Measurements from ENCODE around the gene B4GALNT3. TPM values are rescaled to one million over a fixed set of nuclear protein-coding genes. Genes with fewer than 3 reads are reported as not detected.

B4GALNT3 gene
- total RNA-seq, 1 donor from 2014 or later = 67.0 TPM

DNA sequence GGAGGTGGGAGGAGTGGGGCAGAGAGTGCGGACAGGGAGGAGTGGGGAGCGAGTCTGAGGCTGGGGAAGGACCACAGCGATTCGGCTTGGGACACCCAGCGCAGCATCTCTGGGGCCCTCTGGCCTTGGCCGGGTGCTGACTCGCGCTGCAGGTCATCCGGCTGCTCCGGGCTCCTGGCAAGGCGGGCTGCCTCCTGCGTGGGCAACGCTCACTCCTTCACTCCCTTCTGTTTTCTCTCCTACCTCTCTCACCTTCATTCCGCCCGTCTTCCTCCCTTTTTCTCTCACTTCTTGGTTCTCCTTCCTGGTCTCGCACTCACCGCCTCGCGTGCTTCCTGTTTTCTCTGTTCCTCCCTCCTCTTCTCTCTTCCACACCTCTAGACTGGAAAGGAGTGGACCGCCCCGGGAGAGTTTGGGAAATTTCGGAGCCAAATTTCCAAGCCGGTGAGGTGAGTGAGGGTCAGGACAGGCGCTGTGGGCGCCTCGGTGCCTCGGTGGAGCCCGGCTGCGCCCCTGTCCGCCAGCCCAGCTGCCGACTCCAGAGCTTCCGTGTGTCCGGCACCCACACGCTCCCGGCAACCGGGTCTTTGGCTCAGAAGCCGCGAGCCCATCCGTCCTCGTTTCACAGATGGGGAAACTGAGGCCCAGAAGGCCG, 86.7 kb downstream of the B4GALNT3 start:
- H3K27ac Mint-ChIP-seq = no peak overlapping the region
- TF ChIP-seq, protein P1, sequence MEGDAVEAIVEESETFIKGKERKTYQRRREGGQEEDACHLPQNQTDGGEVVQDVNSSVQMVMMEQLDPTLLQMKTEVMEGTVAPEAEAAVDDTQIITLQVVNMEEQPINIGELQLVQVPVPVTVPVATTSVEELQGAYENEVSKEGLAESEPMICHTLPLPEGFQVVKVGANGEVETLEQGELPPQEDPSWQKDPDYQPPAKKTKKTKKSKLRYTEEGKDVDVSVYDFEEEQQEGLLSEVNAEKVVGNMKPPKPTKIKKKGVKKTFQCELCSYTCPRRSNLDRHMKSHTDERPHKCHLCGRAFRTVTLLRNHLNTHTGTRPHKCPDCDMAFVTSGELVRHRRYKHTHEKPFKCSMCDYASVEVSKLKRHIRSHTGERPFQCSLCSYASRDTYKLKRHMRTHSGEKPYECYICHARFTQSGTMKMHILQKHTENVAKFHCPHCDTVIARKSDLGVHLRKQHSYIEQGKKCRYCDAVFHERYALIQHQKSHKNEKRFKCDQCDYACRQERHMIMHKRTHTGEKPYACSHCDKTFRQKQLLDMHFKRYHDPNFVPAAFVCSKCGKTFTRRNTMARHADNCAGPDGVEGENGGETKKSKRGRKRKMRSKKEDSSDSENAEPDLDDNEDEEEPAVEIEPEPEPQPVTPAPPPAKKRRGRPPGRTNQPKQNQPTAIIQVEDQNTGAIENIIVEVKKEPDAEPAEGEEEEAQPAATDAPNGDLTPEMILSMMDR (IDR thresholded peaks at IDR 0.05; ENCODE audit: unreplicated experiment) = no peak
- peaks cover 4% of the 10 kb centered on the region for H3K36me3 Mint-ChIP-seq (ENCODE audit: insufficient read depth)
- H3K27me3 Mint-ChIP-seq = no peaks in the 10 kb centered on the region
- H3K9me3 Mint-ChIP-seq (ENCODE audit: low read depth) = no peaks in the 10 kb centered on the region
- no peak overlapping the region for H3K4me3 Mint-ChIP-seq (ENCODE audit: low read depth)
- H3K4me1 Mint-ChIP-seq (ENCODE audit: low read depth) = peaks cover 10% of the 10 kb centered on the region
- no peak for DNase-seq (ENCODE audit: low spot score, unreplicated experiment)

GRCh38 chr12:546920-547845, 87.4 kb downstream of the B4GALNT3 start:
- H3K4me1 Mint-ChIP-seq (ENCODE audit: low read depth) = peaks cover 6% of the 10 kb centered on the region
- TF ChIP-seq, protein P1 (IDR thresholded peaks at IDR 0.05; ENCODE audit: unreplicated experiment) = peak; percentile 100
- no peak overlapping the region for H3K27ac Mint-ChIP-seq
- peaks cover 4% of the 10 kb centered on the region for H3K36me3 Mint-ChIP-seq (ENCODE audit: insufficient read depth)
- H3K4me3 Mint-ChIP-seq (ENCODE audit: low read depth) = no peak overlapping the region
- no peaks in the 10 kb centered on the region for H3K27me3 Mint-ChIP-seq
- no peaks in the 10 kb centered on the region for H3K9me3 Mint-ChIP-seq (ENCODE audit: low read depth)
- DNase-seq (ENCODE audit: low spot score, unreplicated experiment) = peak; percentile 87

GRCh38 chr12:547883-548470, 88.2 kb downstream of the B4GALNT3 start:
- DNase-seq (ENCODE audit: low spot score, unreplicated experiment) = no peak
- peaks cover under 1% of the 10 kb centered on the region for H3K4me1 Mint-ChIP-seq (ENCODE audit: low read depth)
- TF ChIP-seq, protein P1 (IDR thresholded peaks at IDR 0.05; ENCODE audit: unreplicated experiment) = no peak
- H3K4me3 Mint-ChIP-seq (ENCODE audit: low read depth) = no peak overlapping the region
- H3K27me3 Mint-ChIP-seq = no peaks in the 10 kb centered on the region
- peaks cover 10% of the 10 kb centered on the region for H3K36me3 Mint-ChIP-seq (ENCODE audit: insufficient read depth)
- H3K27ac Mint-ChIP-seq = no peak overlapping the region
- H3K9me3 Mint-ChIP-seq (ENCODE audit: low read depth) = no peaks in the 10 kb centered on the region

GRCh38 chr12:549476-550082, 89.8 kb downstream of the B4GALNT3 start:
- Mint-ChIP-seq H3K27ac (no peak overlapping the region), H3K9me3 (ENCODE audit: low read depth) (no peaks in the 10 kb centered on the region), H3K4me1 (ENCODE audit: low read depth) (no peaks in the 10 kb centered on the region), H3K4me3 (ENCODE audit: low read depth) (no peak overlapping the region), H3K27me3 (no peaks in the 10 kb centered on the region), H3K36me3 (ENCODE audit: insufficient read depth) (peaks cover 16% of the 10 kb centered on the region)
- TF ChIP-seq, protein P1 (IDR thresholded peaks at IDR 0.05; ENCODE audit: unreplicated experiment) = no peak
- no peak for DNase-seq (ENCODE audit: low spot score, unreplicated experiment)
